ENCODE measurements around the gene LOX.

DNA sequence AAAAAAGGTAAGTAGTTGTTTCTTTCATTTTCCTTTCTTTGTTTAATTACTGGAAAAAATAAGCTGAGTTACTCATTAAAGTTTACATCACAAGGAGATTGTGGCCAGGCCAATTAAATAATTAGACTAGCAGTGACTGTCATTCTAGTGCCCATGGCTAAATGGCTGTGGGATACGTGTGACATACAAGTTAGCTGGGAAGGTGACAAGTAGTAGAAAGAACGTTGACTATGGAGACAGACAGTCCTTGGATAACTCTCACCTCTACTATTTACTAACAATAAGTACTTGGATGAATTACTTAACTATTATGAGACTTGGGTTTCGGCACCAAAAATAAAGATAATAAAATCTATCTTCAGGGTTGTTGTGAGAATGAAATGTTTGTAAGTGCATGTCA is 7.0 kb upstream of the LOX start:
- TF ChIP-seq POLR2AphosphoS5 (IDR thresholded peaks at IDR 0.05; ENCODE audit: low read depth, low read length) (no peak), TAF1 (IDR thresholded peaks at IDR 0.05; ENCODE audit: borderline replicate concordance, insufficient read depth, low read length) (no peak)

All from PFSK-1 (cell line).